ENCODE results near the gene DGAT2. TPM values are rescaled to one million over a fixed set of nuclear protein-coding genes. Genes with fewer than 3 reads are reported as not detected.

The DGAT2 gene
- total RNA-seq, 1 experiment from 2014 or later: 1.6 TPM

GRCh38 chr11:75827562-75827961 is 59.0 kb downstream of the DGAT2 start:
- H3K9me3 Mint-ChIP-seq: peaks cover 2% of the 10 kb centered on the region
- peaks cover 4% of the 10 kb centered on the region; the same call in 1 of the 2 replicates for H3K4me1 Mint-ChIP-seq
- peaks cover 1% of the 10 kb centered on the region; the same call in 1 of the 2 replicates for H3K36me3 Mint-ChIP-seq
- no peaks in the 10 kb centered on the region for H3K27me3 Mint-ChIP-seq (ENCODE audit: low read depth)
- POLR2A ChIA-PET: no interaction called here
- ATAC-seq (no peak), DNase-seq (ENCODE audit: low spot score) (no peak)
- CTCF ChIA-PET: no interaction called here
- H3K4me3 Mint-ChIP-seq: no peak overlapping the region
- no peak overlapping the region for H3K27ac Mint-ChIP-seq
- TF ChIP-seq ZNF512 (CRISPR knock-in tag; IDR thresholded peaks at IDR 0.05; ENCODE audit: borderline replicate concordance) (no peak), OVOL2 (CRISPR knock-in tag; IDR thresholded peaks at IDR 0.05; ENCODE audit: borderline replicate concordance) (no peak), FOXP4 (CRISPR knock-in tag; IDR thresholded peaks at IDR 0.05) (no peak), ZNF219 (CRISPR knock-in tag; IDR thresholded peaks at IDR 0.05; ENCODE audit: borderline replicate concordance) (no peak)

- POLR2A ChIA-PET: no interaction called here
- H3K27ac Mint-ChIP-seq: no peak overlapping the region
- no peak for TF ChIP-seq NR2C2 (CRISPR knock-in tag; IDR thresholded peaks at IDR 0.05)
- no peak for TF ChIP-seq FOXP4 (CRISPR knock-in tag; IDR thresholded peaks at IDR 0.05)
- TF ChIP-seq ZNF219 (CRISPR knock-in tag; IDR thresholded peaks at IDR 0.05; ENCODE audit: borderline replicate concordance): no peak
- TF ChIP-seq ZNF263 (CRISPR knock-in tag; IDR thresholded peaks at IDR 0.05; ENCODE audit: low read depth): no peak
- TF ChIP-seq ZNF416 (CRISPR knock-in tag; IDR thresholded peaks at IDR 0.05): no peak
- no peak for TF ChIP-seq CTCF (IDR thresholded peaks at IDR 0.05)
- no peak for TF ChIP-seq USF2 (CRISPR knock-in tag; IDR thresholded peaks at IDR 0.05)
- TF ChIP-seq TCF7 (CRISPR knock-in tag; IDR thresholded peaks at IDR 0.05; ENCODE audit: low read depth): no peak
- no peak for TF ChIP-seq E2F1 (CRISPR knock-in tag; IDR thresholded peaks at IDR 0.05)
- no peak for TF ChIP-seq ERG (CRISPR knock-in tag; IDR thresholded peaks at IDR 0.05)
- no peak for TF ChIP-seq E2F5 (CRISPR knock-in tag; IDR thresholded peaks at IDR 0.05)
- no peak for TF ChIP-seq MXD4 (CRISPR knock-in tag; IDR thresholded peaks at IDR 0.05; ENCODE audit: borderline replicate concordance)
- no peak for TF ChIP-seq GRHL2 (CRISPR knock-in tag; IDR thresholded peaks at IDR 0.05; ENCODE audit: insufficient replicate concordance, severe bottlenecking)
- no peak for TF ChIP-seq STAT6 (CRISPR knock-in tag; conservative IDR thresholded peaks at IDR 0.05; ENCODE audit: low read depth)
- TF ChIP-seq ESRRA (CRISPR knock-in tag; IDR thresholded peaks at IDR 0.05; ENCODE audit: borderline replicate concordance): no peak
- no peak for TF ChIP-seq RELA (CRISPR knock-in tag; IDR thresholded peaks at IDR 0.05; ENCODE audit: borderline replicate concordance)
Measured at GRCh38 chr11:75831915-75832502, 63.4 kb downstream of the DGAT2 start.

More at GRCh38 chr11:75831915-75832502, 63.4 kb downstream of the DGAT2 start:
- peaks cover 17% of the 10 kb centered on the region for H3K36me3 Mint-ChIP-seq
- CTCF ChIA-PET: interaction anchor here (0.7 to 1.4 kb wide), 2 partner anchors 18 to 34 kb away, joined by 3 to 5 read pairs; partner anchors contain the start of gene UVRAG
- DNase-seq (ENCODE audit: low spot score) (no peak), ATAC-seq (no peak)
- no peak overlapping the region for H3K4me3 Mint-ChIP-seq
- H3K27me3 Mint-ChIP-seq (ENCODE audit: low read depth): no peaks in the 10 kb centered on the region
- H3K4me1 Mint-ChIP-seq: peaks cover 4% of the 10 kb centered on the region; the same call in 1 of the 2 replicates
- peaks cover 19% of the 10 kb centered on the region for H3K9me3 Mint-ChIP-seq

Data from WTC11 (cell line).